ENCODE measurements around the gene RXYLT1. TPM values are rescaled to one million over a fixed set of nuclear protein-coding genes. Genes with fewer than 3 reads are reported as not detected.
A peak's percentile ranks its signal among the peaks of the same experiment; 100 is the strongest.

RXYLT1 gene
- total RNA-seq, 4 donors from 2014 or later, result 4.5 to 29.9 (median 14.4) TPM

GRCh38 chr12:63805704-63806672 is 26.3 kb downstream of the RXYLT1 start:
- H3K27ac ChIP-seq, result peak overlapping the region; percentile 18 to 60 (median 42)
- H3K36me3 ChIP-seq, result no peaks in the 10 kb centered on the region
- no peaks in the 10 kb centered on the region for H3K9me3 ChIP-seq
- in situ Hi-C loops (cut with MboI; ENCODE audit: low pct_ligation_motif_present in 1 of 4, low pct_unique_long_range_greater_than_20kb in 1 of 4, low sequenced_read_pairs in 3 of 4) (no loop called here), intact Hi-C loops (cut with DNase I; ENCODE audit: low total_unique reads) (no loop called here)
- DNase-seq, result peak; percentile 37
- TF ChIP-seq POLR2A (IDR thresholded peaks at IDR 0.05), result no peak
- no peak for TF ChIP-seq CTCF (IDR thresholded peaks at IDR 0.05)
- TF ChIP-seq EP300 (IDR thresholded peaks at IDR 0.05; ENCODE audit: low read depth), result no peak
- no peak for TF ChIP-seq POLR2AphosphoS5 (IDR thresholded peaks at IDR 0.05)
- 56 to 81% methylated on average over 2 to 3 of the region's 3 CpGs for WGBS, 2 donors (ENCODE audit: low coverage in 1 of 2)
- H3K4me3 ChIP-seq, result no peak overlapping the region
- H3K4me1 ChIP-seq, result peaks cover 0 to 19% (median 8%) of the 10 kb centered on the region in 4 donors
- H3K27me3 ChIP-seq, result no peaks in the 10 kb centered on the region

DNA sequence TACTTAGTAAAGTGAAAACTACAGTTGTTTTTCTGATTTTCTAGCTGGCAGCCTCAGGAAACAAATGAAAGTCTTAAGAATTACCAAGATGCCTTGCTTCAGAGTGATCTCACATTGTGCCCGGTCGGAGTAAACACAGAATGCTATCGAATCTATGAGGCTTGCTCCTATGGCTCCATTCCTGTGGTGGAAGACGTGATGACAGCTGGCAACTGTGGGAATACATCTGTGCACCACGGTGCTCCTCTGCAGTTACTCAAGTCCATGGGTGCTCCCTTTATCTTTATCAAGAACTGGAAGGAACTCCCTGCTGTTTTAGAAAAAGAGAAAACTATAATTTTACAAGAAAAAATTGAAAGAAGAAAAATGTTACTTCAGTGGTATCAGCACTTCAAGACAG is 28.9 kb downstream of the RXYLT1 start:
- Histone ChIP-seq H3K27me3 (no peaks in the 10 kb centered on the region), H3K4me1 (peaks cover 0 to 19% (median 8%) of the 10 kb centered on the region in 4 donors), H3K9me3 (no peaks in the 10 kb centered on the region), H3K36me3 (no peaks in the 10 kb centered on the region), H3K4me3 (no peak overlapping the region), H3K27ac (no peak overlapping the region)
- in situ Hi-C loops (cut with MboI; ENCODE audit: low pct_ligation_motif_present in 1 of 4, low pct_unique_long_range_greater_than_20kb in 1 of 4, low sequenced_read_pairs in 3 of 4) (no loop called here), intact Hi-C loops (cut with DNase I; ENCODE audit: low total_unique reads) (no loop called here)
- TF ChIP-seq POLR2A (IDR thresholded peaks at IDR 0.05) (no peak), CTCF (IDR thresholded peaks at IDR 0.05) (no peak), EP300 (IDR thresholded peaks at IDR 0.05; ENCODE audit: low read depth) (no peak), POLR2AphosphoS5 (IDR thresholded peaks at IDR 0.05) (no peak)
- DNase-seq, result no peak
- WGBS, 2 donors (ENCODE audit: low coverage in 1 of 2), result 88 to 100% methylated on average over 1 to 5 of the region's 5 CpGs

- no peaks in the 10 kb centered on the region for H3K27me3 ChIP-seq
- H3K9me3 ChIP-seq, result no peaks in the 10 kb centered on the region
- H3K4me3 ChIP-seq, result no peak overlapping the region
- no peak for DNase-seq
- no peaks in the 10 kb centered on the region for H3K36me3 ChIP-seq
- no peak overlapping the region for H3K27ac ChIP-seq
- TF ChIP-seq POLR2A (IDR thresholded peaks at IDR 0.05) (no peak), CTCF (IDR thresholded peaks at IDR 0.05) (no peak), EP300 (IDR thresholded peaks at IDR 0.05; ENCODE audit: low read depth) (no peak), POLR2AphosphoS5 (IDR thresholded peaks at IDR 0.05) (no peak)
- in situ Hi-C loops (cut with MboI; ENCODE audit: low pct_ligation_motif_present in 1 of 4, low pct_unique_long_range_greater_than_20kb in 1 of 4, low sequenced_read_pairs in 3 of 4), result no loop called here
- WGBS, 2 donors (ENCODE audit: low coverage in 1 of 2), result 56 to 79% methylated on average over 3 to 4 of the region's 4 CpGs
- intact Hi-C loops (cut with DNase I; ENCODE audit: low total_unique reads), result no loop called here
- H3K4me1 ChIP-seq, result peaks cover 0 to 20% (median 12%) of the 10 kb centered on the region in 4 donors
These were observed 29.9 kb downstream of the RXYLT1 start for GRCh38 chr12:63809566-63809965.

DNA sequence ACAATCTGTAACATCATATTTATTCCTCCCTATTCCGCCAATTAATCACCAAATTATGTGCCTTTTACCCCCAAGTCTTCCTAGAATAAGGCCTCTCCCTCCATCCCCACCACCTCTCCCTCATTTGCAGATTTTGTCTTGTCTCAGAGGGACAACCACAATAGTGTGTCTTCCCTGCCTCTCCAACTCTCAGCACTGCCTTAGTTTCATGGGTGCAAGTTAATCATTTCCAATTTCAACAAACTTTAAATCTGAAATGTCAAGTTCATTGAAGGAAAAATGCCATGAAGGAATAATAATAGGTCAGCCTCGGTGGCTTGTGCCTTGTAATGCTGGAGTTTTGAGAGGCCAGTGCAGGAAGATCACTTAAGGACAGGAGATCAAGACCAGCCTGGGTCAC is 31.6 kb downstream of the RXYLT1 start:
- Histone ChIP-seq H3K9me3 (no peaks in the 10 kb centered on the region), H3K36me3 (no peaks in the 10 kb centered on the region), H3K4me1 (peaks cover 0 to 21% (median 12%) of the 10 kb centered on the region in 4 donors), H3K27ac (no peak overlapping the region), H3K4me3 (no peak overlapping the region), H3K27me3 (no peaks in the 10 kb centered on the region)
- TF ChIP-seq CTCF (IDR thresholded peaks at IDR 0.05) (no peak), POLR2AphosphoS5 (IDR thresholded peaks at IDR 0.05) (no peak), EP300 (IDR thresholded peaks at IDR 0.05; ENCODE audit: low read depth) (no peak), POLR2A (IDR thresholded peaks at IDR 0.05) (no peak)
- DNase-seq, result no peak
- intact Hi-C loops (cut with DNase I; ENCODE audit: low total_unique reads), result no loop called here
- WGBS, 2 donors (ENCODE audit: low coverage in 1 of 2), result 66 to 90% methylated on average over 2 of the region's 2 CpGs
- in situ Hi-C loops (cut with MboI; ENCODE audit: low pct_ligation_motif_present in 1 of 4, low pct_unique_long_range_greater_than_20kb in 1 of 4, low sequenced_read_pairs in 3 of 4), result no loop called here

Measured in transverse colon (tissue), 4 donors.